Uterus (tissue), 4 donors: Measurements from ENCODE around the gene SEMA3E. TPM values are rescaled to one million over a fixed set of nuclear protein-coding genes. Genes with fewer than 3 reads are reported as not detected.

Experiments
- DNase-seq, 2 donors: peaks; one replicate each; pipeline ENCODE4 v3.0.0-alpha.2; 2019 to 2020
- H3K27ac ChIP-seq, 2 donors: fragments of 200-600 bp; sonication (generic); 1 replicate in 1 of 2; 2 replicates in 1 of 2; pipeline ENCODE4 v1.5.1; 2016 to 2018
- H3K27me3 ChIP-seq, 2 donors: fragments of 200-600 bp; sonication (generic); one replicate each; pipeline ENCODE4 v1.5.1; 2018 to 2019; ENCODE audit warnings: control low read depth in 1 of 2
- H3K36me3 ChIP-seq, 2 donors: fragments of 200-600 bp; sonication (generic); one replicate each; pipeline ENCODE4 v1.5.1; 2019; ENCODE audit warnings: control low read depth in 1 of 2
- H3K4me1 ChIP-seq, 2 donors: fragments of 200-600 bp; sonication (generic); one replicate each; pipeline ENCODE4 v1.5.1; 2018 to 2019; ENCODE audit warnings: control low read depth in 1 of 2
- H3K4me3 ChIP-seq, 2 donors: fragments of 200-600 bp; sonication (generic); 1 replicate in 1 of 2; 2 replicates in 1 of 2; pipeline ENCODE4 v1.5.1; 2018 to 2019; ENCODE audit warnings: mild to moderate bottlenecking in 1 of 2
- H3K9me3 ChIP-seq, 2 donors: fragments of 200-600 bp; sonication (generic); one replicate each; pipeline ENCODE4 v1.5.1; 2019; ENCODE audit warnings: control low read depth in 1 of 2
- CTCF ChIP-seq, 4 experiments: fragments of 200-600 bp in 2 of 4; fragments of 450-650 bp in 2 of 4; sonication (generic) in 2 of 4; IDR thresholded peaks; one replicate each; pipeline ENCODE4 v1.5.1; 2016 to 2019; ENCODE audit warnings: antibody characterized with exemption in 4 of 4, mild to moderate bottlenecking in 2 of 4, moderate library complexity in 1 of 4
- POLR2A ChIP-seq, 2 donors: fragments of 450-650 bp; IDR thresholded peaks; one replicate each; pipeline ENCODE4 v1.6.1; 2016; ENCODE audit warnings: antibody characterized with exemption in 2 of 2, mild to moderate bottlenecking in 1 of 2, moderate library complexity in 1 of 2
- intact Hi-C: fragments of 100-400 bp; cut with DNase I; formaldehyde crosslinking; loops from one replicate; pipeline ENCODE4 v1.15.1; 2023; ENCODE audit warnings: low total_unique reads
- small RNA-seq: library from RNA; depleted of rRNA; stranded (forward); fragments of <200 nt; gene quantifications from one replicate; pipeline ENCODE3, GENCODE V24; 2016
- total RNA-seq, 4 donors: library from RNA; depleted of rRNA in 3 of 4; stranded (reverse); fragments of >200 nt in 3 of 4; gene quantifications; one replicate each; pipeline versions ENCODE4 v1.1.0 to v1.2.4, GENCODE V29; 2014 to 2023
- donor health status: DM: yes; HTN: yes; CAD: no.

SEMA3E gene
- total RNA-seq, 4 donors from 2014 or later: 0.77 to 15.8 (median 2.2) TPM

GRCh38 chr7:83326223-83326622 lies 322.7 kb downstream of the SEMA3E start:
- Histone ChIP-seq H3K27me3 (no peaks in the 10 kb centered on the region), H3K4me1 (no peaks in the 10 kb centered on the region), H3K27ac (no peak overlapping the region), H3K9me3 (no peaks in the 10 kb centered on the region), H3K36me3 (no peaks in the 10 kb centered on the region), H3K4me3 (no peak overlapping the region)
- no peak for TF ChIP-seq CTCF (IDR thresholded peaks at IDR 0.05)
- TF ChIP-seq POLR2A (IDR thresholded peaks at IDR 0.05): no peak
- no peak for DNase-seq
- intact Hi-C loops: no loop called here

DNA sequence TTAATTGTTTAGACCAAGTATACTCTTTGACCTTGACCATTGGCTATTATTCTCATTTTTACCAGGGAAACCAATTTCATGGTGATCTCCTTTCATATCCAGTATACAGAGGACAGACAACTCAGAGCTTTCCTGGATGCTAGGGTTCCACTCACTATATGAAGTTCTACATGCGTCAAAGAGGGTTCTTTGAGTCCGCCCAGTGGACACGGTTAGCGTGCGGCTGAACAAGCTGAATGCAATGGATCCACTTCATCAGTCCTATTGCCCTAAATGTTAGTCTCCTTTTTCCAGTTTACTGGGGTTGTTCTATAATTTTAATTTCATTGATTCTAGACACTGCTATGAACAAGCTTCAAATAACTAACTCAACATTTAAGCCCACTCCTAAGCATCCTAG lies 323.9 kb downstream of the SEMA3E start:
- no peak for DNase-seq
- no peak for TF ChIP-seq POLR2A (IDR thresholded peaks at IDR 0.05)
- no peak for TF ChIP-seq CTCF (IDR thresholded peaks at IDR 0.05)
- H3K36me3 ChIP-seq: no peaks in the 10 kb centered on the region
- H3K27ac ChIP-seq: no peak overlapping the region
- intact Hi-C loops: no loop called here
- H3K27me3 ChIP-seq: no peaks in the 10 kb centered on the region
- H3K4me1 ChIP-seq: no peaks in the 10 kb centered on the region
- H3K4me3 ChIP-seq: no peak overlapping the region
- no peaks in the 10 kb centered on the region for H3K9me3 ChIP-seq

DNA sequence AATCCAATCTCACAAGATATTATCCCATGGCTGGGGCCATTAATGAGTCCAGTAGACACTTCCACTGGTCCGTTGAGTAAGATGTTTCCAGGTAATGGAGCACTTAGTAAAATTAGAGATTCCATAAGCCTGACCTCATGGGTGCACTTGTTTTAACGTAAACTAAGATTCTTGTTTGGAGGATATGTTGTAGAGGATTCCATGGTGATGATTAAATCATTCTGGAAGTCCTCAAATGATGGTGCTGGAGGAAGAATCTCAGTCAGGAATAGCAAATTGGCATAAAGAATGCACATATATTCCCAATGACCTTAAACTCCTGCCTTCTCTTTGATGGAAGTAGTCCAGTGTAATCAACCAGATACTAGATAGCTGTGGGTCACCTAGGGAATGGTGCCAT lies 324.3 kb downstream of the SEMA3E start:
- H3K4me1 ChIP-seq: no peaks in the 10 kb centered on the region
- no peaks in the 10 kb centered on the region for H3K36me3 ChIP-seq

GRCh38 chr7:83321011-83321410 lies 327.9 kb downstream of the SEMA3E start:
- Histone ChIP-seq H3K9me3 (no peaks in the 10 kb centered on the region), H3K27ac (no peak overlapping the region), H3K27me3 (no peaks in the 10 kb centered on the region), H3K4me3 (no peak overlapping the region), H3K36me3 (no peaks in the 10 kb centered on the region), H3K4me1 (no peaks in the 10 kb centered on the region)
- TF ChIP-seq POLR2A (IDR thresholded peaks at IDR 0.05): no peak
- no peak for TF ChIP-seq CTCF (IDR thresholded peaks at IDR 0.05)
- intact Hi-C loops: no loop called here
- no peak for DNase-seq

More for the DNA sequence above, 324.3 kb downstream of the SEMA3E start:
- no peak for DNase-seq
- Histone ChIP-seq H3K27me3 (no peaks in the 10 kb centered on the region), H3K27ac (no peak overlapping the region), H3K9me3 (no peaks in the 10 kb centered on the region), H3K4me3 (no peak overlapping the region)
- intact Hi-C loops: no loop called here
- TF ChIP-seq POLR2A (IDR thresholded peaks at IDR 0.05): no peak
- no peak for TF ChIP-seq CTCF (IDR thresholded peaks at IDR 0.05)

DNA sequence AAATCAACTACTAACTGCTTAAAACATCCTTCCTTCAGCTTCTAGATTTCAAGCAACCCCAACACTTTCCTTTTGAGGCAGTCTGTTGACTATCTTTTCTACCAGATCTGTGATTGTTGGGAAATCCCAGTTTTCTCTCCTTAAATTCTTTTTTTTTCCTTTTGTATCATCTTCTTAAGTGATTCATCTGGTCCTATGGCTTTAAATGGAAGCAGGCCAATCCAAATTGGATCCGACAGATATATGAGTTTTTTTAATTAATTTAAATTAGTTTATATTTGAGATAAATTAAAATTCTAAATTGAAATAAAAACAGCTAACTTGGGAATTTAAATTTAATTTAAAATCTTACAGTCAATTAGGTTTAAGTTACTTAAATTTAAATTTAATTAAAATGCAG lies 335.0 kb downstream of the SEMA3E start:
- Histone ChIP-seq H3K27ac (no peak overlapping the region), H3K9me3 (no peaks in the 10 kb centered on the region), H3K4me3 (no peak overlapping the region), H3K36me3 (no peaks in the 10 kb centered on the region), H3K4me1 (no peaks in the 10 kb centered on the region), H3K27me3 (no peaks in the 10 kb centered on the region)
- intact Hi-C loops: no loop called here
- DNase-seq: no peak
- TF ChIP-seq CTCF (IDR thresholded peaks at IDR 0.05): no peak
- no peak for TF ChIP-seq POLR2A (IDR thresholded peaks at IDR 0.05)

Small RNA genes within 50 kb of the gene (small RNA-seq; reads per million reads assigned to genes)
- gene AC079987.1: not detected
